Activated CD8-positive, alpha-beta memory T cell treated with anti-CD3 and anti-CD28 coated beads, Interleukin-2, amount 10 ng/mL, durations not matched to agents 7 days and 5 days (primary cell): Measurements from ENCODE around the gene CDCA7L. TPM values are rescaled to one million over a fixed set of nuclear protein-coding genes. Genes with fewer than 3 reads are reported as not detected.
A peak's percentile ranks its signal among the peaks of the same experiment; 100 is the strongest.
"Not testable (repeated sequence)": the region's sequence is repeated elsewhere in the genome, so short reads cannot be mapped to it uniquely, and the experiment has no call there.

Experiments
- ATAC-seq: fragments of 150-1000 bp; cut with Tn5 transposase; one replicate; pipeline ENCODE4 v1.10.0; 2021; ENCODE audit warnings: moderate library complexity
- CTCF ChIA-PET: fragments of 350-600 bp; sonication (Branson Sonifier 250); formaldehyde crosslinking; loops from one replicate; lab custom pipeline; 2021; ENCODE audit warnings: antibody characterized with exemption; lab: Charles Lee
- DNase-seq: peaks from one replicate; pipeline ENCODE4 v3.0.0-alpha.2; 2020
- H3K27ac Mint-ChIP-seq: one replicate; pipeline ENCODE4 v1.8.0; 2021; ENCODE audit warnings: mild to moderate bottlenecking, mixed read lengths
- H3K27me3 Mint-ChIP-seq: one replicate; pipeline ENCODE4 v1.8.0; 2021; ENCODE audit warnings: mixed read lengths
- H3K36me3 Mint-ChIP-seq: one replicate; pipeline ENCODE4 v1.8.0; 2021; ENCODE audit warnings: mild to moderate bottlenecking, mixed read lengths
- H3K4me1 Mint-ChIP-seq: one replicate; pipeline ENCODE4 v1.8.0; 2021; ENCODE audit warnings: mixed read lengths
- H3K4me3 Mint-ChIP-seq: one replicate; pipeline ENCODE4 v1.8.0; 2021; ENCODE audit warnings: mild to moderate bottlenecking, moderate library complexity, mixed read lengths
- H3K9me3 Mint-ChIP-seq: one replicate; pipeline ENCODE4 v1.8.0; 2022; ENCODE audit warnings: low read depth, mixed read lengths
- total RNA-seq, 2 experiments: library from RNA; stranded (reverse); gene quantifications; one replicate each; pipeline ENCODE4 v1.2.3, GENCODE V29; 2021

The CDCA7L gene
- total RNA-seq, 2 experiments from 2014 or later: 59.0 to 103 TPM

DNA sequence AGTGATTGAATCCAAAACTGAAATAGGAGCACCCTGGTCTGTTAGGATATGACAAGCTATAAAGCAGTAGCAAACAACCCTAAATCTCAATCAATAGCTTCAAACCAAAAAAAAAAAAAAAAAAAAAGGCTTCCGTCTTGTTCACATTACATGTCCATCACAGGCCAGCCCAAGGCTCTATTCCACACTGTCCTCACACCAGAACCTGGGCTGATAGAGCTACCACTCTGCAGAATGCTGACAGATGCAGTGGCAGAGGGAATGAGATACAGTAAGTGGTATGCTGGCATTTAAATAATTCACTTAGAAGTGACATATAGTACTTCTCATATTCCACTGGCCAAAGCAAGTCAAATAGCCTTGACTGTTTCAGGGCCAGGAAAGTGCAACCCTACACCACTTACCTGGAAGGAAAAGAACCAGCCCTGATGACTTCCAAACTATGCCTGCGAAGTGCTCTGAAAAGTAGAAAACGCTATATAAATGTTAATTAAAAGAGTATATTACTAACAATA is 5.8 kb downstream of the CDCA7L start:
- ATAC-seq: peak; percentile 77

DNA sequence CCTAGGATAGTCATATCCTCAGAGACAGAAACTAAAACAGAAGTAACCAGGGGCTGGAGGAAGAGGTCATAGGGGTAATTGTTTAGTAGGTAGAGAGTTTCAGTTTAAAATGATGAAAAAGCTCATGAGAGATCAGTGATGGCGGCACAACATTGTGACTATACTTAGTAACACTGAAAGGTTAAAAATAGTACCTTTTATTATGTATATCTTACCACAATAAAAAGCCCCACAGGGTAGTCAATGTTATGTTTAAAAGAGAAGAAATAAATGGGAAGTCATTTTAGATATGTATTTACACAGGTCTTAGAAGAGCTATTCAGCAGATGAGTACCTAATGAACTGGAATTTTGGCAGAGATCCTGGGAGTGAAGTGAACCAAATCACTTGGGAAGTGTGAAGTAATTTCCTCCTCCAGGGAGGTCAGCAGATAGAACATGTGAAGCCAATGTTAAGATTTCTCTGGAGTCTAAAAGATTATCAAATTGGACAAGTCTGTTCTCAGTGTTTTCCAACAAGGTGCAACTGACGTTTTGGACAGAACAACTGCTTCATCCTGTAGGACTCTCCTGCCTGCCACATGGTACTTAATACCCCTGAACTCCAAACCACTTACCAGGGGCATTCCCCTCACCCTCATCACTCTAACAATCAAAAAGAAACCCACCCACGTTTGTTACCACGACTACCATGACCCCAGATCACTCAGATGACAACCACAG is 6.4 kb downstream of the CDCA7L start:
- Mint-ChIP-seq H3K4me1 (peaks cover 62% of the 10 kb centered on the region), H3K36me3 (peaks cover 47% of the 10 kb centered on the region), H3K4me3 (peak overlapping the region; percentile 12), H3K27ac (peak overlapping the region; percentile 76), H3K9me3 (peaks cover 7% of the 10 kb centered on the region), H3K27me3 (no peaks in the 10 kb centered on the region)
- CTCF ChIA-PET: interaction anchor here (0.6 to 1.2 kb wide), 3 partner anchors 27 to 144 kb away, joined by 3 to 4 read pairs (median 4); no protein-coding TSS in a partner anchor
- peak; percentile 68 for ATAC-seq
- DNase-seq: peak; percentile 76

More for the DNA sequence above, 5.8 kb downstream of the CDCA7L start:
- Mint-ChIP-seq H3K36me3 (peaks cover 41% of the 10 kb centered on the region), H3K4me3 (peak overlapping the region; percentile 12), H3K27me3 (no peaks in the 10 kb centered on the region), H3K9me3 (peaks cover 5% of the 10 kb centered on the region), H3K4me1 (peaks cover 63% of the 10 kb centered on the region), H3K27ac (peak overlapping the region; percentile 76)
- no peak for DNase-seq
- CTCF ChIA-PET: interaction anchor here (0.6 to 1.2 kb wide), 3 partner anchors 26 to 143 kb away, joined by 3 to 4 read pairs (median 4); no protein-coding TSS in a partner anchor

DNA sequence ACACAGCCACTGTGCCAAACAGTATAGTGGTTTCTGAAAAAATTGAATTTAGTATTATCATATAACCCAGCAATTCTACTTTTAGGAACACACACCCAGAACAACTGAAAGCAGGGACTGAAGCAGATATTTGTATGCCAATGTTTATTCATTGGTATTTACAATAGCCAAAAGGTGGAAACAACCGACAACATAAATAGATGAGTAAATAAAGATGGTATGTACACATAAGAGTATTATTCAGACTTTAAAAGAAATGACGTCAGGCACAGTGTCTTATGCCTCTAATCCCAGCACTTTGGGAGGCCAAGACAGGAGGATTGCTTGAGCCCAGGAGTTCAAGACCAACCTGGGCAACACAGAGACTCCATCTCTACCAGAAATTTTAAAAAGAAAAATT is 7.2 kb downstream of the CDCA7L start:
- CTCF ChIA-PET: no interaction called here
- H3K4me3 Mint-ChIP-seq: no peak overlapping the region
- no peaks in the 10 kb centered on the region for H3K27me3 Mint-ChIP-seq
- ATAC-seq (no peak), DNase-seq (no peak)
- H3K4me1 Mint-ChIP-seq: peaks cover 57% of the 10 kb centered on the region
- H3K9me3 Mint-ChIP-seq: peaks cover 10% of the 10 kb centered on the region
- H3K27ac Mint-ChIP-seq: peak overlapping the region; percentile 76
- H3K36me3 Mint-ChIP-seq: peaks cover 53% of the 10 kb centered on the region

DNA sequence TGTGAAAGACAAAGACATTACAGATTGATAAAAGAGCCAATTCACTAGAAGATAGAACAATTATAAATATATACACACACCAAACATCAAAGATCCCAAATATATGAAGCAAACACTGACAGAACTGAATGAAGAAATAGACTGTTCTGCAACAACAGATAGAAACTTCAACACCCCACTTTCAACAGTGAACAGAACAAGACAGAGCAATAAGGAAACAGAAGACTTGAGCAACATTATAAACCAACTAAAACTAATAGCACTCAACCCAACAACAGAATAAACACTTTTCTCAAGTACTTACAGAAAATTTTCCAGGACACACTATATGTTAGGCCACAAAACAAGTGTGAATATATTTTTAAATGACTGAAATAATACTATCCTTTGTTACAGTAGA is 10.9 kb downstream of the CDCA7L start:
- no peak overlapping the region for H3K4me3 Mint-ChIP-seq
- peaks cover 71% of the 10 kb centered on the region for H3K36me3 Mint-ChIP-seq
- CTCF ChIA-PET: interaction anchor here (1.0 kb wide), 1 partner anchor 18 kb away, joined by 3 read pairs; no protein-coding TSS in a partner anchor
- H3K4me1 Mint-ChIP-seq: peaks cover 28% of the 10 kb centered on the region
- H3K27me3 Mint-ChIP-seq: no peaks in the 10 kb centered on the region
- DNase-seq: no peak
- no peak for ATAC-seq
- H3K27ac Mint-ChIP-seq: no peak overlapping the region
- peaks cover 19% of the 10 kb centered on the region for H3K9me3 Mint-ChIP-seq

DNA sequence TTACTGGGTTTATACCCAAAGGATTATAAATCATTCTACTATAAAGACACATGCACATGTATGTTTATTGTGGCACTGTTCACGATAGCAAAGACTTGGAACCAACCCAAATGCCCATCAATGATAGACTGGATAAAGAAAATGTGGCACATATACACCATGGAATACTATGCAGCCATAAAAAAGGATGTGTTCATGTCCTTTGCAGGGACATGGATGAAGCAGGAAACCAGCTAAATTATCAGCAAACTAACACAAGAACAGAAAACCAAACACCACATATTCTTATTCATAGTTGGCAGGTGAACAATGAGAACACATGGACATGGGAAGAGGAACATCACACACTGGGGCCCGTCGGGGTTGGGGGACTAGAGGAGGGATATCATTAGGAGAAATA is 12.4 kb downstream of the CDCA7L start:
- CTCF ChIA-PET: not testable (repeated sequence)

DNA sequence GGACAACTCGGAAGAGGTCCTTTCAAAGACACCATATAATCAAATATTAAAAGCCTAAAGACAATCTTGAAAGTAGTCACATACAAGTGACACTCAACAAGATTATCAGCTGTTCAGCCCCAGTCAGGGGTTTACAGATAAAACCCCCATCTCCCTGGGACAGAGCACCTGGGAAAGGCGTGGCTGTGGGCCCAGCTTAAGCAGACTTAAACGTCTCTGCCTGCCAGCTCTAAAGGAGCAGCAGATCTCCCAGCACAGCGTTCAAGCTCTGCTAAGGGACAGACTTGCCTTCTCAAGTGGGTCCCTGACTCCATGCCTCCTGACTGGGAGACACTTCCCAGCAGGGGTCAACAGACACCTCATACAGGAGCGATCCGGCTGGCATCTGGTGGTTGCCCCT is 18.0 kb downstream of the CDCA7L start:
- Mint-ChIP-seq H3K4me1 (peaks cover 16% of the 10 kb centered on the region), H3K9me3 (peaks cover 8% of the 10 kb centered on the region), H3K27ac (no peak overlapping the region), H3K27me3 (no peaks in the 10 kb centered on the region), H3K4me3 (no peak overlapping the region), H3K36me3 (peaks cover 51% of the 10 kb centered on the region)
- ATAC-seq: no peak
- CTCF ChIA-PET: no interaction called here
- DNase-seq: no peak

More for the DNA sequence above, 12.4 kb downstream of the CDCA7L start:
- H3K9me3 Mint-ChIP-seq: peaks cover 20% of the 10 kb centered on the region
- H3K27me3 Mint-ChIP-seq, ATAC-seq, H3K27ac Mint-ChIP-seq, H3K4me3 Mint-ChIP-seq, DNase-seq: not testable (repeated sequence)
- peaks cover 25% of the 10 kb centered on the region for H3K4me1 Mint-ChIP-seq
- peaks cover 78% of the 10 kb centered on the region for H3K36me3 Mint-ChIP-seq

DNA sequence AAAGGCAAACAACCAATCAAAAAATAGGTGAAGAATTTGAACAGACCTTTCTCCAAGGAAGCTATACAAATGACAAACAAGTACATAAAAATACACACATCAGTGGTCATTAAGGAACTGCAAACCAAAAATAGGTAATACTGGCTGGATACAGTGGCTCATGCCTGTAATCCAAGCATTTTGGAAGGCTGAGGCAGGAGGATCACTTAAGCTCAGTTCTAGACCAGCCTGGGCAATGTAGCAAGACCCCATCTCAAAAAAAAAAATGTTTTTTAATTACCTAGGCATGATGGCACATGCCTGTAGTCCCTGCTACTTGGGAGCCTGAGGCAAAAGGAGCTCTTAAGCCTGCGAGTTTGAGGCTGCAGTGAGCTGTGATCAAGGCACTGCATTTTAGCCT is 19.3 kb downstream of the CDCA7L start:
- Mint-ChIP-seq H3K27me3 (no peaks in the 10 kb centered on the region), H3K36me3 (peaks cover 41% of the 10 kb centered on the region), H3K4me3 (no peak overlapping the region), H3K27ac (no peak overlapping the region), H3K4me1 (peaks cover 16% of the 10 kb centered on the region), H3K9me3 (peaks cover 4% of the 10 kb centered on the region)
- CTCF ChIA-PET: no interaction called here
- ATAC-seq (no peak), DNase-seq (no peak)

DNA sequence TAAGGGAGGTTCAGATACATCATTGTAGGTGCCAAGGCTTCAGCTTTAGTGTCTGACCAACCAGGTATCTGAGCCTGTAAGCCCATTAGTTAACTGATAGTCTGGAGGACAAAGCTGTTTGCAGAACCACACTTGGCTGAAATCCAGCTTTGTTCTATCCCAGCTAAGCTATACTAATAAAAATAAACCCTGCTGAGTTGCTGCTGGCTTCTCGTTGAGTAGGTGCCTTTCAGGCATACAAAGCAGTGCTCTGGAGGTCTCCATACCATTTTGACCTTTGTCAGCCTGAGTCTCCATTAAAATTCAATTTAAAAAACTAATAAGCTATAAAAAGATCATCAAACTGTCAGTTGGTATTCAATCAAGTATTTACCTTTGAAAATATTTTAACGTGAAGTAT is 22.0 kb downstream of the CDCA7L start:
- ATAC-seq (no peak), DNase-seq (no peak)
- peaks cover 5% of the 10 kb centered on the region for H3K4me1 Mint-ChIP-seq
- H3K36me3 Mint-ChIP-seq: peaks cover 20% of the 10 kb centered on the region
- H3K4me3 Mint-ChIP-seq: no peak overlapping the region
- H3K27ac Mint-ChIP-seq: no peak overlapping the region
- no peaks in the 10 kb centered on the region for H3K9me3 Mint-ChIP-seq
- no peaks in the 10 kb centered on the region for H3K27me3 Mint-ChIP-seq
- CTCF ChIA-PET: interaction anchor here (1.0 kb wide), 2 partner anchors 19 to 24 kb away, joined by 3 read pairs; no protein-coding TSS in a partner anchor

DNA sequence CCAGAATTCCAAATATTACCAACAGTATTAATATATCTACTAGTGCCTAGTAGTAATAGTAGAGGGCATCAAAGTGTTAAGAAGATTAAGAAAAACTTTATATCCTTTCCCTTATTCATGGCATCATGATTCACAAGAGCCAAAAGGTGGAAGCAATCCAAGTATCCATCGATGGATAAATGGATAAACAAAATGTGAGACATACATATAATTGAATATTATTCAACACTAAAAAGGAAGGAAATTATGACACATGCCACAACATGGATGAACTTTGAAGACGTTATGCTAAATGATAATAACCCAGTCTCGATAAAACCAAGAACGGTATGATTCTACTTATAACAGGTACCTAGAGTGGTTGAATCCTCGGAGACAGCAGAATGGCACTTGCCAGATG is 23.1 kb downstream of the CDCA7L start:
- H3K4me1 Mint-ChIP-seq: peaks cover 2% of the 10 kb centered on the region
- H3K4me3 Mint-ChIP-seq: no peak overlapping the region
- no peak for DNase-seq
- no peak for ATAC-seq
- CTCF ChIA-PET: no interaction called here
- no peaks in the 10 kb centered on the region for H3K27me3 Mint-ChIP-seq
- H3K9me3 Mint-ChIP-seq: no peaks in the 10 kb centered on the region
- peaks cover 14% of the 10 kb centered on the region for H3K36me3 Mint-ChIP-seq
- no peak overlapping the region for H3K27ac Mint-ChIP-seq

DNA sequence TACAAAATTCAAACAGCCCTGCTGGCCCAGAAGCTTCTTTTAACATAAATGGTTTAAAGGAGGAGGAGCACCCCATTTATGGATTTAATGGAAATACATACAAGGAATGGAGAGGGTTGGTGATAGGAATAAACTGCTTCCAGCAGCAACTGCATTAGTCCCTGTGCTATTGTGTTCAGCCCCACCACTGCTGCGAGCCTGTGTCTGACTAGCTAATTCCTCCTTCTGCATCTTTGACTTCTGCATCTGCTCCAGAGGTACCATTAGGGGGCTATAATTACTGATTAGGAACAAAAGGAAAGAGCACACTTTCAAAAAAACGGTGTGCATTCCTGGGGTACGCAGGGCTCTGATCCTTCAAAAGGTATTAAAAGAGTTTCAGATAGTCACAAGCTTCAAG is 24.8 kb downstream of the CDCA7L start:
- DNase-seq: no peak
- H3K4me1 Mint-ChIP-seq: no peaks in the 10 kb centered on the region
- H3K9me3 Mint-ChIP-seq: no peaks in the 10 kb centered on the region
- H3K36me3 Mint-ChIP-seq: peaks cover 14% of the 10 kb centered on the region
- no peak overlapping the region for H3K4me3 Mint-ChIP-seq
- ATAC-seq: no peak
- CTCF ChIA-PET: no interaction called here
- no peaks in the 10 kb centered on the region for H3K27me3 Mint-ChIP-seq
- H3K27ac Mint-ChIP-seq: no peak overlapping the region

DNA sequence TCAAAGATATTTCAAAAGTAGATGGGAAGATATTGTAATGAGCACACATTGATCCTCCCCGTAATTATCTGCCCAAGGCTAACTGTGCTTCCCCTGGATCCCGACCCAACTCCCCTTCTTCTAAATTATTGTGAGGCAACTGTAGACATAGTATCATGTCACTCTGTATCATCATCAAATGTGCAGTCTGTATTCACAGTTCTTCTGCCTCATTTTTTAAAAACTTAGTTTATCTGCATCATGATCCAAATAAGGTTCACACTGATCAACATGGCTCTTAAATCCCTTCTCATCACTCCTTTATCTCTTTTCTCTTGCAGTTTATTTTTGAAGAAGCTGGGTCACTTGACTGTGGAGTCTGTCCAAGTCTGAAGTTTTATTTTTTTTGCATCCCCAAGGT is 27.5 kb downstream of the CDCA7L start:
- no peak for ATAC-seq

DNA sequence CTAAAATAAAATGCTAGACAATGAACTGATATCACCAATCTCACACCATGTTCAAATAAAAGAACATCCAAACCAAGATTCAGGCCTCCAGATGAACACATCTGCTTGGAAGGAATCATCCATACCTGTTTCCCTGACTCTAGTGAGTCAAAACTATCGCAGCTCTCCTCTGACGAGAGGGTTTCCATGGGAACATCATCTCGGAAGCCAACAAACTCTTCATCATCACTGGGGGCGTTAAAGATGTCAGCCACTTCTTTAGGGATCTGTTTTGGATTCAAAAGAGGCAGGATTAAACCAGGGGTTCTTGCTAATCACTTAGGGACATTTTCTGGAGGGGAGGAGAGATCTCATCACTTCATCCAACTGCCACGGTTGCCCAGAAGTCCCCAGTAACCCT is 29.1 kb downstream of the CDCA7L start:
- no peak for ATAC-seq
- Mint-ChIP-seq H3K27me3 (no peaks in the 10 kb centered on the region), H3K36me3 (peaks cover 32% of the 10 kb centered on the region), H3K4me3 (no peak overlapping the region), H3K9me3 (no peaks in the 10 kb centered on the region), H3K27ac (no peak overlapping the region), H3K4me1 (no peaks in the 10 kb centered on the region)
- DNase-seq: no peak
- CTCF ChIA-PET: interaction anchor here (0.7 kb wide), 1 partner anchor 19 kb away, joined by 3 read pairs; no protein-coding TSS in a partner anchor

More for the DNA sequence above, 27.5 kb downstream of the CDCA7L start:
- Mint-ChIP-seq H3K27me3 (no peaks in the 10 kb centered on the region), H3K4me3 (no peak overlapping the region), H3K4me1 (no peaks in the 10 kb centered on the region), H3K36me3 (peaks cover 27% of the 10 kb centered on the region), H3K9me3 (no peaks in the 10 kb centered on the region), H3K27ac (no peak overlapping the region)
- CTCF ChIA-PET: no interaction called here
- no peak for DNase-seq

DNA sequence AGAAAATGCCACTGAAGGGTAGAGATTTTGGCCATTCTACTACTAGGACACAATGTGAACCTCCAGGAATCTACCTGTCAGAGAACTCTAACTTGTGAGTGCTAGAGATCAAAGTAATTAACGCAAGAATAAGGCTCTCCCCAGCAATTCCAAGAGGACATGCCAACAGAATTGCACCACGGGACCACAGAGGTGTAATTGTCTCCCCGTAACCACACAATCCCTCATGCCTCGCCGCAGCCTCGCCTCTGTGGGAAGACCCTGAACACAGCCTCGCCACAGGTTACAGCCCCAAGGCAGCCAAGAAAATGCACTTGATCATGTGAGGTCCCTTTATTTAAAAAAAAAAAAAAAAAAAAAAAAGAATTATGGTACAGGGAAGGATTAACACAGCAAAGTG is 29.5 kb downstream of the CDCA7L start:
- Mint-ChIP-seq H3K36me3 (peaks cover 34% of the 10 kb centered on the region), H3K4me1 (no peaks in the 10 kb centered on the region)

DNA sequence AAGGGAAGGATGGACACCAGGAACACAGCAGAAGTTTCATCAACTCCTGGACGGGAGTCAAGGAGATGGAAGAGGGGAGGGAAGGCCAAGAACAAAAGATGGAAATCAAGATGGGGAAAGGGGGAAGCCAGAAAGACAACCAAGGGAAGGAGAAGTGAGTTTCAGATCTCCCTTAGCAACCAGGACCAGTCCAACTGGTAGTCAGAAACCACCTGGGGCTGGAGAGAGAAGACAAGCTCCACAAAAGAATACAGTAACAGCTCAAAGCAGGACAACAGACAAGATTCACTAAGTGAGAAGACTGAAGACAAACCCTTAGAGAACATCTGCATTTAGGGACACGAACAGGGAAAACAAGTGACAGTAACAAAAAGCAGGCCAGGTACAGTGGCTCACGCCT is 30.6 kb downstream of the CDCA7L start:
- Mint-ChIP-seq H3K36me3 (peaks cover 36% of the 10 kb centered on the region), H3K9me3 (no peaks in the 10 kb centered on the region), H3K4me3 (no peak overlapping the region), H3K27me3 (no peaks in the 10 kb centered on the region), H3K27ac (no peak overlapping the region), H3K4me1 (no peaks in the 10 kb centered on the region)
- no peak for ATAC-seq
- CTCF ChIA-PET: no interaction called here
- DNase-seq: no peak

More for the DNA sequence above, 29.5 kb downstream of the CDCA7L start:
- CTCF ChIA-PET: no interaction called here
- no peaks in the 10 kb centered on the region for H3K9me3 Mint-ChIP-seq
- ATAC-seq (no peak), DNase-seq (no peak)
- no peak overlapping the region for H3K4me3 Mint-ChIP-seq
- H3K27me3 Mint-ChIP-seq: no peaks in the 10 kb centered on the region
- H3K27ac Mint-ChIP-seq: no peak overlapping the region
